Anterior cingulate cortex (tissue), 58 donors: Measurements from ENCODE around the gene MAP4K4.

Source experiments
- DNase-seq, 58 donors: peaks; one replicate each; lab custom pipeline; 2025; lab: John Stamatoyannopoulos, UW

The MAP4K4 gene

DNA sequence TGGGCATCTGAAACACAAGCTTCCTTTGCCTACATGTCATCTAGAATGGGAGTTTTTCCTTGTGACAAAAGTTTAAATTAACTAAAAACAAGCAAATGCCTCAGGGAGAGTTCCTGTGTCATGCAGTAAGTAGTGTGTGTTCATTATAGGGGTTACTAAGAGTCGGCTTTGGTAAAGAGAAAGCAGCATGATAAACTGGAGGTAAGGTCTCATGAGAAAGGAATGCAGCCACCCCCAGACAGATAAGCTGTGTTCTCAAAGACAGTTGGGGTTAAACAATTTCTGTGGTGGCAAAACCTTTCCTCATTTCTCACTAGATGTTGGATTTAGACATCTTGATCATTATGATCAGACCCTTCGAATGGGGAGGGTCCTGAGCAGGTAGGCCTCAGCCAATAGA is 129.7 kb downstream of the MAP4K4 start:
- DNase-seq: no peak

GRCh38 chr2:101828257-101828656 is 130.8 kb downstream of the MAP4K4 start:
- no peak for DNase-seq

DNA sequence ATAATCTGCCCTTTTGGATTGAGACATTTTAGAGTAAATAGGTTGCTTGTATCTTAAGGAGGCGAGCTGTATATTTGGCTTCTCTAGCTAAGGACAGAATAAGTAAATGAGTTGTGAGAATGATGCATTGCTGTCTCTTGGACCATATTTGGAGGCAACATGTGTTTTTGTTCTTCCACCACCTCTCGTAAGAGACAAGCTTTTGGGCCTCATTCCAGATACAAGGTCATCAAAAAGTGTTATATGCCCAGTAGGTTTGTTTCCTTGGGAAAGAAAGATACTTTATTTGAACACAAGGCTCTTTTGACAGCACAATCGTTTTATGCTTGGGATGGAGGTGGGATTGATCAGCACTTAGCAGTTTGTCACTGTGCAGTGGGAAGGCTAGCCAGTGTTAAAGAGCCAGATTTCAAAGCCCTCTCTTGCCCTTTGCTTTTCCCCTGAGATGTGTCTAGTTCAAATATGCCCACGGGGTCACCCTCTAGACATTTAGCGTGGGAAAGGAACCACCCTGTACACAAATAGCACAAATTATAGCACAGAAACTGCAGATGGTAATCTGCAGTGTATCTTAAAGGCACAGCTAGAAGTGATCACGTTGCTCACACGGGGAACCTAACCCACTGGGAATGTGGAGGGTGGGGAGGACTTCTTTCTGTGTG is 131.3 kb downstream of the MAP4K4 start:
- DNase-seq: no peak

- DNase-seq: no peak
Measured at GRCh38 chr2:101829429-101829828, 131.9 kb downstream of the MAP4K4 start.

- DNase-seq: no peak
Measured at GRCh38 chr2:101830146-101830545, 132.6 kb downstream of the MAP4K4 start.

DNA sequence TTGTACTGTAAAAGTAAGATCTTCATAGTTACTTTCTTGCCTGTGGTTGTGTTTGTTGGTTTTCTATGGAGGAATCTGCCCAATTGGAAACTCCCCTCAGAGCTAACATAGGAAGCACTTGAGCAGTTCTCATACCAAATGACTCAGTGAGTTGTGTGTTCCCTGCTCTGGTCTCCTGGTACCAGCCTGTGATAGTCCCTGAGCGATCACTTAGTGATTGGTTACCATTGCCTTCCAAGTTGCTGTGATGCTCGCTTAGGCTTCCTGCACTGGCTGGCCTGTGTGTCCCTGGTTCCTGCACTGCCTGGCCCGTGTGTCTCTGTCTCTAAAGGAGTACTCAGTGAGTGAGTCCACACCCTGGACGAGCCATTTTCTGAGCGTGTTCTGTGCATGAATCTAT is 133.0 kb downstream of the MAP4K4 start:
- no peak for DNase-seq

DNA sequence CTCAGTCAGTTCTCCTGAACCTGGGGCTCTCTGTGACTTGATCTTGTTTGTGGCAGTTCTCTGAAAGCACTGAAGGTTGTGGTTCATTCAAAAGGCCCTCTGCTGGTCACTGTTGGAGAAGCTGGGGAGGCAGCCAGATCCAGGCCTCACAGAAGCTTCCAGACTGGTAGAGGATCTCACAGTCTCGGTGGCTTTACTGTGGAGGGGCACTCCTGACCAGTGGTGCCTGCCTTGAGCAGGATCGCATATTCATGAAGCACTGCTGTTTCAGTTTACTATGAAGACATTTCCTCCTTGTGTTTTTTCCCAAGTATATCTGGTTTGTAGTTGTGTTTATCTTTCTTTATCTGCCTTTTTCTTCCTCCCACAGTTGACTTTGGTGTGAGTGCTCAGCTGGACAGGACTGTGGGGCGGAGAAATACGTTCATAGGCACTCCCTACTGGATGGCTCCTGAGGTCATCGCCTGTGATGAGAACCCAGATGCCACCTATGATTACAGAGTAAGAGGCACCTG is 133.9 kb downstream of the MAP4K4 start:
- peak in 53 of 58 donors; percentile 23 to 88 (median 62) for DNase-seq

DNA sequence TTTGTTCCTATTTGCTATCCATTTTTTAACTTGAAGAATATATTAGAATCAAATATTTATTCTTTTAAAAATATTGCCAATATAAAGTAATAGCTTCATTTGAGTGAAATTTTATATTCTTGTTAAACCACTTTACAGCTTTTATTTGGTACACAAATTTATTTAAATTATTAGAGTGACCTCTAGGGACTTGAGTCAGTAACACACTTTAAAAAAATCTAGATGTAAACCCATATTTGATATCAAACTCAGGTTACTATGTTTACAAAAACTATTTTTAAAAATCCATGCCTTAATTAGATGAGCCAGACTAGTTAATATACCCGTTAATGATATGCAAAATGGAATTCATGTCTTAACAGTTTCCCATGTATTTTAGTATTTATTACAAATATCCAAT is 134.6 kb downstream of the MAP4K4 start:
- no peak for DNase-seq

- no peak for DNase-seq
Measured at GRCh38 chr2:101833890-101834523, 136.5 kb downstream of the MAP4K4 start.

- no peak for DNase-seq
Measured at GRCh38 chr2:101837354-101837753, 139.8 kb downstream of the MAP4K4 start.

GRCh38 chr2:101841679-101842327 is 144.3 kb downstream of the MAP4K4 start:
- no peak for DNase-seq

DNA sequence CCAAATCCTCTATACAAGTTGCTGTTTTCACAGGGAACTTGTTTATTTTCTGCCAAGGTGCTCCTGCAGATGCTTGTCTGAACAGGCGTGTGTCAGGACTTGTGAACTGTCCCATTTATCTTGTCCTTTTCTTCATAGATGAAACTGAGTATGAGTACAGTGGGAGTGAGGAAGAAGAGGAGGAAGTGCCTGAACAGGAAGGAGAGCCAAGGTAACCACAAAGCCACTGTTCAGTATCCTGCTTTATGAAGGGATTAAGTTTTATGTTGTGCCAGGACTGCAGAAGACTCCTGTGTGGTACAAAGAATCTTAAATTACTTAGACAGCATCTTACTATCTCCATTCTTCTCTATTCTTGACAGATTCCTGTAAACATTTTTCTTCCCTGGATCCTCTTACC is 145.0 kb downstream of the MAP4K4 start:
- DNase-seq: no peak

- DNase-seq: peak in 1 of 58 donors; percentile 45
Measured at GRCh38 chr2:101843048-101843447, 145.5 kb downstream of the MAP4K4 start.

DNA sequence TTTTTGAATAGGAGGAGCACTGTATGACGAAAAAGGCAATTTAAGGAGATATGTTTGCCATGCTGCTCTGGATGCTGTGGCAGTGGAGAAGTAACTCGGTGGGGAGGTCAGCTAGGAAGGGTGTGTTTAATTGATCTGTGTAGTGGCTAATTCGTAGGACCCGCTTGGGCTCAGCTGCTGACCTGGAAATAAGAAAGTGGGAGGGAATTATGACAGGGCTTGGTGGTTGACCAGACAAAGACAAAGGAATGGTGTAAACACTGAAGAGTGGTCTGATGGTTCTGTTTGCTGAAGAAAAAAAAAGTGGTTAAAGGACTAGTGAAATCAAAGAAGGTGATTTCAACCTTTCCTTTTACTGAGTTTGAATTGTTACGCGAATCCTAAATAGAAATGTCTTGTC is 146.0 kb downstream of the MAP4K4 start:
- DNase-seq: no peak

DNA sequence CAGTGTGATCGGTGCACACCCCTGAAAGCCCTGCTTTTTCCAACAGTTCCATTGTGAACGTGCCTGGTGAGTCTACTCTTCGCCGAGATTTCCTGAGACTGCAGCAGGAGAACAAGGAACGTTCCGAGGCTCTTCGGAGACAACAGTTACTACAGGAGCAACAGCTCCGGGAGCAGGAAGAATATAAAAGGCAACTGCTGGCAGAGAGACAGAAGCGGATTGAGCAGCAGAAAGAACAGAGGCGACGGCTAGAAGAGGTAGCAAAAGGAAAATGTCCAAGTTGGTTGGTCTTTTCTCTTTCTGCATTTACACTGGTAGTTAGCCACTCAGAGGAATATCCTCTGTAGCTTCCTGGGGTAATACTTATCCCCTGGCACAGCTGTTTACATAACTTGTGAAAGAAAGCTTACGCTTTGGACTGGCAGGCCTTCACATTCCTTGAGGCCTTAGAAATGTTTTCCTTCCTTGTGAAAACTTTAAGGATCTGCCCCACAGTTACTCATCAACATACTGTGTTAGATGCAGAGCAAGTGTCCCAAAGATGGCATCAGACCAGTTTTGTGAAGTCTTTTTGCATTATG is 146.6 kb downstream of the MAP4K4 start:
- peak in 7 of 58 donors; percentile 6 to 41 (median 16) for DNase-seq

DNA sequence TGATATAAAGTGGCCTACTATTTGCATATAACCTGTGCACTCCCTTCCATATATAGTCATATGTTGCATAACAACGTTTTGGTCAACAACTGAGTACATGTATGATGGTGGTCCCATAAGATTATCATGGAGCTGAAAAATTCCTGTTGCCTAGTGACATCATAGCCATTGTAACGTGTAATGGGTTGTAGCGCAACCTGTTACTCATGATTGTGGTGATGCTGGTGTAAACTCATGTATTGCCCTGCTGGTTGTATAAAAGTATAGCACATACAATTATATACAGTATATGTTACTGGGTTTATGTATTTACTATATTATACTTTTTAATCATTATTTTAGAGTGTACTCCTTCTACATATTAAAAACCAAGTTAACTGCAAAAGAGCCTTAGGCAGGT is 149.5 kb downstream of the MAP4K4 start:
- DNase-seq: no peak

DNA sequence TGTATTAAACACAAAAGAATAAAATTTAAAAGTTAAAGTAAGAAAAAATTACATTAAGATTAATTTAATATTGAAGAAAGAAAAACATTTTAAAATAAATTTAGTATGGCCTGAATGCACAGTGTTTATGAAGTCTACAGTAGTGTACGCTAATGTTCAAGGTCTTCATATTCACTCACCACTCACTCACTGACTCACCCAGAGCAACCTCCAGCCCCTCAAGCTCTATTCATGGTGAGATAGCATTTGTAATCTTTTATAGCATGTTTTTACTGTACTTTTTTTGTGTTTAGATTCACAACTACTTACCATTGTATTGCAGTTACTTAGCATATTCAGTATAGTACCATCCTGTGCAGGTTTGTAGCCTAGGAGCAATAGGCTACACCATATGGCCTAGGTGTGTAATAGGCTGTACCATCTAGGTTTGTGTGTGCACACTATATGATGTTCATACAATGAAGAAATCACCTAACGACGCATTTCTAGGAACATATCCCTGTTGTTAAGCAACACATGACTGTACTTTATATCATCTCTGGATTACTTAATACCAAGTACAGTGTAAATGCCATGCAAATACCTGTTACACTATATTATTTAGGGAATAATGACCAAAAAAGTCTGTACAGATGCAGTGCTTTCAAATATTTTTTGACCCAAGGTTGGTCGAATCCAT is 150.3 kb downstream of the MAP4K4 start:
- DNase-seq: no peak

- DNase-seq: no peak
Measured at GRCh38 chr2:101848769-101849410, 151.4 kb downstream of the MAP4K4 start.

GRCh38 chr2:101850450-101850849 is 152.9 kb downstream of the MAP4K4 start:
- no peak for DNase-seq

GRCh38 chr2:101850991-101851390 is 153.5 kb downstream of the MAP4K4 start:
- DNase-seq: no peak
